Measurements from ENCODE around the gene AP4B1.

AP4B1 gene

GRCh38 chr1:113930499-113931161 lies 26.0 kb upstream of the AP4B1 start:
- DNase-seq (ENCODE audit: low read depth in 3 of 3), result peak; percentile 34 to 59 (median 53)

GRCh38 chr1:113929750-113930498 lies 25.3 kb upstream of the AP4B1 start:
- DNase-seq (ENCODE audit: low read depth in 3 of 3), result peak; percentile 26 to 46 (median 45)

DNA sequence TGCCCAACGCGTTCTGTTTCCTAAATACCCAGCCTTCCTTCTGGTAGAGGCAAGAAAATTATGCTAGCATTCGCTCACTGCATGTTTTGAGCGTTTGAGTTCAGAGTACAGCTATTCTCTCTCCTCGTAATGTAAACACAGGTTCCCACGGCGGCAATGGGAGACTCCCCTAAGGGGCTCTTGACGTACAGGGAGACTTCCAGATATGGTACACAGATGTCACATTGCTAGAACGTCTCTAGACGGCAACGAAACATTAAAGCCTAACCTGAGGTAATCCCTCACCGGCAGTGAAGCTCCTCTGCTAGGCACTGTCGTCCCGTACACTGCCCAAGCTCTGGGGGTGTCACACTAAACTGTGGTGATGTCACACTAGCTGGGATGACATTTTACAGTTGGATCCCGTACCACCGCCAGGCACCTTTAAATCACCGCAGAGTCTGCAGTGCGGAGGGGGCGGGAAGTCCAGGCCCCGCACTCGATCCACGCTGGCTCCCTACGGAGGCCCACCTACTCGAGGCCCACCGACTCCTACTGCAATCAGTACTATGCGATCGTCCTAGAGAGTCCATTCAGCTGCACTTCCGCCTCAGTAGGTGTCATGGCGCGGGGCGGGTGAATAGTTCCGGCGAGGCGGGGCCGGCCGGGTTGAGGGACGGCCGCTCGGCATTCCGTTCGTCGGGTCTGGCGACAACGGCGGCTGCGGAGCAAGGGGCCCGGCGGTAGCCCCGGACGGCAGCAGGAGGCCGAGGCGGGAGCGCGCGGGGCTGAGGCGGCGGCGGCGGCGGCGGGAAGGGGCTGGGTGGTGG lies 24.5 kb upstream of the AP4B1 start, which contains the start of gene HIPK1:
TSS of gene HIPK1 (plus strand) at position 384 of the 809 bp plus-strand sequence.
- peak; percentile 82 to 90 (median 87) for DNase-seq (ENCODE audit: low read depth in 3 of 3)

GRCh38 chr1:113928187-113928930 lies 23.8 kb upstream of the AP4B1 start:
- DNase-seq (ENCODE audit: low read depth in 3 of 3), result no peak

DNA sequence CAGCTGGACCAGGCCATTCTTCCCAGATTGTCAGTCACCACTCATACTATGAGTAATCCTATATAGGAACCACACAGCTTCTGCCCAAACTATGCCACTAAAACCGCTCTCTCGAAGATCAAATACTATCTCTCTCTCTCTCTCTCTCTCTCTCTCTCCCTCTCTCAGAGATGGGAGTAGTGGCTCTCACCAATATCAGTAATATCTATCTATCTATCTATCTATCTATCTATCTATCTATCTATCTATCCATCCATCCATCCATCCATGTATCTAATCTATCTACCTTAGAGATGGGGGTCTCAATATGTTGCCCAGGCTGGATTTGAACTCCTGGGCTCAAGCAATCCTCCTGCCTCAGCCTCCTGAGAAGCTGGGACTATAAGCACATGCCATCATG lies 19.9 kb upstream of the AP4B1 start:
- DNase-seq (ENCODE audit: low read depth in 3 of 3), result no peak

DNA sequence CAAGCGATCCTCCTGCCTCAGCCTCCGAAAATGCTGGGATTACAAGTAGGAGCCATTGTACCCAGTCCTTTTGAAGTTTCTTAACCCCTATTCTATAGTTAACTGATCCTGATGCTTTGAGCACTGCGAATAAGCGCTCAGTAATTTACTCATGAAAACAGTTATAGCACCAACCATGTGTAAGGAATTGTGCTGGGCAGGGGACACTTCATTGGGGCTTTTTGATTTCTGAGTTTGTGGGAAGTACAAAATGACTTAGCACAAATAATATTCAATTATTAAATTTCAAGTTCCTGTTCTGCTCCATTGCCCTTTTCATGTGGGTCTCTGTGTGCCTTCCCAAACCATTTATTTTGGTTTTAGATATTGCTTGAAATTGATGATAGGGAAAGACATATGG lies 18.4 kb upstream of the AP4B1 start:
- DNase-seq (ENCODE audit: low read depth in 3 of 3), result no peak

DNA sequence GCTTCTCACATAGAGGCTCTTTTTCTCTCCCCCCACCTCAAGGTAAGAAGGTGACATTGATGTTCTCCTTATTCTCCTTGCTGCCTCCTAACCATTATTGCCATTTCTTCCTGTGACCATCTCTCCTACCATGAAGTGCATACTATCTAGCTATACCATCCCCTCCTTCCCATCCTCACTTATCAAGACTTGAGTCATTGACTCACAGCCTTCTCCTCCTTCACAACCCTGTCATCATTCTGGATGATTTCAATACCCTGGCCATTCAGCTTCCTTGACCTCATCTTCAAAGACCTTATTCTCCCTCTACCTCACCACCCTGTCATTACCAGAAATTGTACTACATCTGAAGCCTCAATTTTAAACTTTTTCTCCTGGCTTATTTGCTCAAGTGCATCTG lies 13.6 kb upstream of the AP4B1 start:
- no peak for DNase-seq (ENCODE audit: low read depth in 3 of 3)

- DNase-seq (ENCODE audit: low read depth in 3 of 3), result no peak
Observed at GRCh38 chr1:113917400-113918082, 12.9 kb upstream of the AP4B1 start.

DNA sequence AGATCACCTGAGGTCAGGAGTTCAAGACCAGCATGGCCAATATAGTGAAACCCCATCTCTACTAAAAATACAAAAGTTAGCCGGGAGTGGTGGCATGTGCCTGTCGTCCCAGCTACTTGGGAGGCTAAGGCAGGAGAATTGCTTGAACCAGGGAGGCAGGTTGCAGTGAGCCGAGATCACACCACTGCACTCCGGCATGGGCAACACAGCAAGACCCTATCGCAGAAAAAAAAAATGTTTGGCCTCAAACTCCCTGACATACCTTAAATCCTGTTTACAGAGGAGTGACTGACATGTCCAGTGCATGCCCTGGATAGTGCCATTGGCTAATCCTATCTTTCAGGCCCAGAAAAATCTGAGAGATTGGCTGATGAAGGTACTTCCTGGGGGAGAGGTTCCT lies 12.4 kb upstream of the AP4B1 start:
- no peak for DNase-seq (ENCODE audit: low read depth in 3 of 3)

- DNase-seq (ENCODE audit: low read depth in 3 of 3), result no peak
Observed at GRCh38 chr1:113913887-113914664, 9.5 kb upstream of the AP4B1 start.

DNA sequence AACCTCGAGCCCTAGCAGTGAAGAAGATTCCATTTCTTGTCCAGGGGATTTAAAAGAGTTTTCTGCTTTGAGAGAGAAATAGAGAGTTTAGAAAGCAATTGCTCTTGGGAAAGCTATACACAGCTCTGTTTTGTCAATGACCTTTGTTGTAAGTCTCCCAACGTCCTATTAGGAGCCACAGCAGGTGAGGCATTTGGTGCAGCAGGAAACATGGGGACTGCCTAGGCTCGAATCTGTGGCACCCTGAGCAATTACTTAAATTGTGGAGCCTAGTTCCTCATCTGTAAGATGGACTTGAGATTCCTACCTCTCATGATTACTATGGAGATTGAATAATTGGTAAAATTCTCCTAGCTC lies 8.7 kb upstream of the AP4B1 start:
- DNase-seq (ENCODE audit: low read depth in 3 of 3), result no peak

GRCh38 chr1:113912594-113913311 lies 8.2 kb upstream of the AP4B1 start:
- DNase-seq (ENCODE audit: low read depth in 3 of 3), result no peak

GRCh38 chr1:113905435-113905861 lies 849 bp upstream of the AP4B1 start:
- no peak for DNase-seq (ENCODE audit: low read depth in 3 of 3)

- peak in 1 of 3 donors; percentile 47 for DNase-seq (ENCODE audit: low read depth in 3 of 3)
Observed at GRCh38 chr1:113904293-113904673, 316 bp downstream of the AP4B1 start.

DNA sequence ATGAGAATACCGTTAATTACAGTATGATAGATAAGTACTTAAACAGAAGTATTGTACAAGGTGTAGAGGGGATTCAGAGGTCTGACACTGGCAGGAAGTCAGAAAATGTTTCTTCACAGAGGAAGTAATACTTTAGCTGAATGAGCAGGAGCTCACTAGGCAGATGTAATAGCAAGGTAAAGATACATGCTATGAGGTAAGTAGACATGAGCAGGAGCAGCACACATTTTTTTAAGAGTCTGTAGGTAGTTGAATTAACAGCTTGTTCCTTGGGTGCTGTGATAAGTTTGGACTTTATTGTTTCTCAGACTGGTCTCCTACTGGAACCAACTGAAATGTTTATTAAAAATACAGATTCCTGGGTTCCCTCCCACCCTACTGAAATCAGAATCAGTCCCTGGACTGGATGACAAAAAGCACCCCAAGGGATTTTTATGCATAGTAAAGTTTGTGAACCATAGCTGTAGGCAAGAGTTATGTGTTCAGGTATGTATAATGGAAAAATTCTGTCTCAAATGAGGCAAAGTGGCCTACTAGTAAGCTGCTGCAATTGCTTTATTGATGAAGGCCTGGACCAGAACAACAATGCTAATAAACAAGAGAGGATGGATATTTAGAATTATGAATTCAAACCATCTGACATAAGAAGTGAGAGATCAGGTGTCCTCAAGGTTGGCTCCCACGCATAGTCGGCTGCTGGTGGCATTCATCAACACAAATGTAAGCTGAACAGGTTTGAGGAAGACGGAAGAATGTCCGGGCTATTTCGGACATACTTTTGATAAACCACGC lies 902 bp downstream of the AP4B1 start:
- no peak for DNase-seq (ENCODE audit: low read depth in 3 of 3)

GRCh38 chr1:113901191-113901590 lies 3.4 kb downstream of the AP4B1 start:
- no peak for DNase-seq (ENCODE audit: low read depth in 3 of 3)

- no peak for DNase-seq (ENCODE audit: low read depth in 3 of 3)
Observed at GRCh38 chr1:113899111-113899510, 5.5 kb downstream of the AP4B1 start.

DNA sequence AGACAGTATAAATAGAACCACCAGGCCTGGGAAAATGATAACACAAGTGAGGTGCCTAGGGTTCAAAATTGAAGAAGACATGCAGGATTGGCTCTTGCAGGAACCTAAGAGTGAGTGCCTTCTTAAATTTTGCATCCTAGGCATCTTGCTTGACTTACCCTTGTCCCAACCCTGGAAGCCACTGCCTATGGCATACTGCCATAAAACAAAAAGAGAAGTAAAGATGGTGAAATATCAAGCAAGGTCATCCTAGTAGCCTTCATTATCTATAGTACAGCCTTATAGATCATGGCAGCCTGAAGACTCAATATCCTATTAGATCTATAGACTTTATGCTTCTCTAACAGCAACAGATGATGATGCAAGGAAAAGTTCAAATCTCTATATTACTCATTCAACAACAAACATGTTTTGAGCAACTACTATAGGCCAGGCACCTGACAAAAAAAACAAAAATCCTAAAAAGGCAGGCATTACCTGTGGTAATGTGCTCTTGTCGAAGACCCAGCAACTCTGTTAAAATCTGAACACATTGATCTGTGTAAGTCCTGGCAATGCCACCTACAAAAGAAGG lies 6.3 kb downstream of the AP4B1 start:
- DNase-seq (ENCODE audit: low read depth in 3 of 3), result no peak

- no peak for DNase-seq (ENCODE audit: low read depth in 3 of 3)
Observed at GRCh38 chr1:113895961-113896360, 8.6 kb downstream of the AP4B1 start.
